ENCODE results near the gene HPCA. TPM values are rescaled to one million over a fixed set of nuclear protein-coding genes. Genes with fewer than 3 reads are reported as not detected.

The HPCA gene
- total and polyA plus RNA-seq, 2 of the 13 experiments (the other 11 are each of a cell fraction or from before 2014, with no cell fraction given): not detected

- TF ChIP-seq, protein P1, sequence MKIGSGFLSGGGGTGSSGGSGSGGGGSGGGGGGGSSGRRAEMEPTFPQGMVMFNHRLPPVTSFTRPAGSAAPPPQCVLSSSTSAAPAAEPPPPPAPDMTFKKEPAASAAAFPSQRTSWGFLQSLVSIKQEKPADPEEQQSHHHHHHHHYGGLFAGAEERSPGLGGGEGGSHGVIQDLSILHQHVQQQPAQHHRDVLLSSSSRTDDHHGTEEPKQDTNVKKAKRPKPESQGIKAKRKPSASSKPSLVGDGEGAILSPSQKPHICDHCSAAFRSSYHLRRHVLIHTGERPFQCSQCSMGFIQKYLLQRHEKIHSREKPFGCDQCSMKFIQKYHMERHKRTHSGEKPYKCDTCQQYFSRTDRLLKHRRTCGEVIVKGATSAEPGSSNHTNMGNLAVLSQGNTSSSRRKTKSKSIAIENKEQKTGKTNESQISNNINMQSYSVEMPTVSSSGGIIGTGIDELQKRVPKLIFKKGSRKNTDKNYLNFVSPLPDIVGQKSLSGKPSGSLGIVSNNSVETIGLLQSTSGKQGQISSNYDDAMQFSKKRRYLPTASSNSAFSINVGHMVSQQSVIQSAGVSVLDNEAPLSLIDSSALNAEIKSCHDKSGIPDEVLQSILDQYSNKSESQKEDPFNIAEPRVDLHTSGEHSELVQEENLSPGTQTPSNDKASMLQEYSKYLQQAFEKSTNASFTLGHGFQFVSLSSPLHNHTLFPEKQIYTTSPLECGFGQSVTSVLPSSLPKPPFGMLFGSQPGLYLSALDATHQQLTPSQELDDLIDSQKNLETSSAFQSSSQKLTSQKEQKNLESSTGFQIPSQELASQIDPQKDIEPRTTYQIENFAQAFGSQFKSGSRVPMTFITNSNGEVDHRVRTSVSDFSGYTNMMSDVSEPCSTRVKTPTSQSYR (CRISPR knock-in tag; IDR thresholded peaks at IDR 0.05; ENCODE audit: borderline replicate concordance): 0 out of 2 replicates have a peak, but pooled peaks have one; percentile 25
- no peak for TF ChIP-seq HES4 (CRISPR knock-in tag; IDR thresholded peaks at IDR 0.05; ENCODE audit: borderline replicate concordance)
Observed at GRCh38 chr1:32869923-32870614, 16.2 kb upstream of the HPCA start (continued).

GRCh38 chr1:32870615-32871363 is 15.5 kb upstream of the HPCA start, which contains the start of gene FNDC5:
FNDC5 (minus strand) TSS chr1:32870912.
- no TSS peak for BruUV-seq (replicated peaks)
- CTCF ChIA-PET (ENCODE audit: low intra/inter-chr PET ratio, low total read pairs): no interaction called here
- TF ChIP-seq BCL6 (CRISPR knock-in tag; IDR thresholded peaks at IDR 0.05) (no peak), ZSCAN31 (CRISPR knock-in tag; IDR thresholded peaks at IDR 0.05; ENCODE audit: low read depth) (0 out of 2 replicates have a peak, but pooled peaks have one; percentile 10), THAP9 (CRISPR knock-in tag; IDR thresholded peaks at IDR 0.05; ENCODE audit: borderline replicate concordance) (no peak), ZNF687 (CRISPR knock-in tag; IDR thresholded peaks at IDR 0.05) (peak; percentile 34; the same call in 1 of the 2 replicates), SRF (IDR thresholded peaks at IDR 0.05; ENCODE audit: low read depth, low read length) (no peak), ZNF792 (CRISPR knock-in tag; IDR thresholded peaks at IDR 0.05) (no peak), ZNF225 (CRISPR knock-in tag; IDR thresholded peaks at IDR 0.05) (0 out of 2 replicates have a peak, but pooled peaks have one; percentile 28)

More at GRCh38 chr1:32870615-32871363, 15.5 kb upstream of the HPCA start, which contains the start of gene FNDC5:
- no peak for DNase-seq (ENCODE audit: low spot score)
- H4K20me1 ChIP-seq (ENCODE audit: insufficient read depth, low read length): peaks cover 5% of the 10 kb centered on the region
- H3K36me3 ChIP-seq (replicated peaks in 1 of 2; ENCODE audit: control insufficient read depth in 1 of 2, insufficient read depth in 2 of 2, low read length in 2 of 2): no peaks in the 10 kb centered on the region
- peak within 1 kb of the TSS; percentile 42 for H2AFZ ChIP-seq (ENCODE audit: low read length)
- POLR2A ChIA-PET: no interaction called here
- H3K4me1 ChIP-seq (ENCODE audit: insufficient read depth, low read length): peaks cover 26% of the 10 kb centered on the region
- H3K9ac ChIP-seq (ENCODE audit: insufficient read depth, low read depth, low read length): peak within 1 kb of the TSS; percentile 41; the same call in 1 of the 2 replicates
- peak; percentile 67 for ATAC-seq
- in situ Hi-C loops (cut with HindIII; ENCODE audit: extremely low pct_ligation_motif_present, low pct_unique_long_range_greater_than_20kb): loop anchor here (10.0 kb wide), 1 partner anchor 46 kb away; no protein-coding TSS in a partner anchor
- 4% methylated on average over 20 of the region's 99 CpGs for WGBS (ENCODE audit: low lambda C conversion rate)
- peak within 1 kb of the TSS; percentile 58 to 78 (median 59) for H3K4me3 ChIP-seq (replicated peaks in 1 of 3; ENCODE audit: insufficient read depth in 1 of 3, low read depth in 2 of 3, low read length in 3 of 3)
- no peak for FAIRE-seq
- peak within 1 kb of the TSS; percentile 97 for H3K4me2 ChIP-seq (ENCODE audit: low read depth, low read length)
- H3K27ac ChIP-seq (ENCODE audit: extremely low read length, insufficient read depth, low read length): no peak within 1 kb of the TSS
- intact Hi-C loops (cut with micrococcal nuclease; ENCODE audit: unreplicated experiment): loop anchor here (5.0 to 10.0 kb wide), 3 partner anchors 53 to 348 kb away; partner anchors contain the start of genes S100PBP and YARS1
- no peaks in the 10 kb centered on the region for H3K9me3 ChIP-seq (ENCODE audit: low read length)
- no peaks in the 10 kb centered on the region for H3K79me2 ChIP-seq (ENCODE audit: insufficient read depth, low read length)
- H3K27me3 ChIP-seq (ENCODE audit: control insufficient read depth in 1 of 2, insufficient read depth in 2 of 2, low read length in 2 of 2): peaks cover 0 to 19% of the 10 kb centered on the region in 2 experiments; a peak in 3 of 5 replicates
